ENCODE data around the gene RNASEH2C. TPM values are rescaled to one million over a fixed set of nuclear protein-coding genes. Genes with fewer than 3 reads are reported as not detected.
A peak's percentile ranks its signal among the peaks of the same experiment; 100 is the strongest.

RNASEH2C gene
- polyA plus RNA-seq, 1 donor (not counting 4 experiments of a cell fraction or from before 2014, with no cell fraction given) = 18.5 TPM

- no peak for DNase-seq (ENCODE audit: low read depth, low spot score)
- Histone ChIP-seq H3K79me2 (ENCODE audit: control insufficient read depth, insufficient read depth, low read length) (peaks cover 25% of the 10 kb centered on the region), H3K27me3 (ENCODE audit: control insufficient read depth, extremely low read depth, insufficient read depth, low read length) (no peaks in the 10 kb centered on the region), H3K27ac (ENCODE audit: control insufficient read depth, insufficient read depth, low read length) (peak overlapping the region; percentile 39), H3K36me3 (ENCODE audit: control insufficient read depth in 2 of 2, extremely low read depth in 1 of 2, insufficient read depth in 2 of 2, low read length in 2 of 2) (peaks cover 21 to 34% of the 10 kb centered on the region in 2 experiments), H3K9ac (ENCODE audit: control insufficient read depth, extremely low read depth, insufficient read depth, low read length) (peak overlapping the region; percentile 80), H3K9me1 (ENCODE audit: control insufficient read depth, extremely low read depth, insufficient read depth, low read length) (no peaks in the 10 kb centered on the region), H3K4me2 (ENCODE audit: control insufficient read depth, extremely low read depth, insufficient read depth, low read depth, low read length) (peak overlapping the region; percentile 96), H3K9me3 (ENCODE audit: control insufficient read depth, low read depth, low read length) (no peaks in the 10 kb centered on the region), H4K20me1 (ENCODE audit: control insufficient read depth, extremely low read depth, insufficient read depth, low read length) (peaks cover 4% of the 10 kb centered on the region), H3K4me1 (ENCODE audit: control insufficient read depth, extremely low read depth, insufficient read depth, low read length) (peaks cover 11% of the 10 kb centered on the region), H2AFZ (ENCODE audit: control insufficient read depth, low read length) (no peak overlapping the region), H3K4me3 (ENCODE audit: control insufficient read depth in 2 of 3, extremely low read depth in 1 of 3, insufficient read depth in 2 of 3, low read depth in 1 of 3, low read length in 3 of 3) (peak overlapping the region; percentile 67 to 84 (median 80))
- FAIRE-seq = no peak
- TF ChIP-seq CTCF (optimal IDR thresholded peaks at IDR 0.05 in 1 of 3, IDR thresholded peaks at IDR 0.05 in 1 of 3, conservative IDR thresholded peaks at IDR 0.05 in 1 of 3; ENCODE audit: extremely low read depth in 1 of 3, insufficient read depth in 2 of 3, low read length in 3 of 3) (no peak), EZH2 (IDR thresholded peaks at IDR 0.05; ENCODE audit: low read length) (no peak)
- dilution Hi-C loops (cut with MboI; ENCODE audit: extremely low pct_ligation_motif_present, low sequenced_read_pairs) = no loop called here
Observed at GRCh38 chr11:65719871-65720210, 757 bp downstream of the RNASEH2C start.

- DNase-seq (ENCODE audit: low read depth, low spot score) = no peak
- Histone ChIP-seq H2AFZ (ENCODE audit: control insufficient read depth, low read length) (no peak overlapping the region), H3K4me1 (ENCODE audit: control insufficient read depth, extremely low read depth, insufficient read depth, low read length) (peaks cover 11% of the 10 kb centered on the region), H3K4me3 (ENCODE audit: control insufficient read depth in 2 of 3, extremely low read depth in 1 of 3, insufficient read depth in 2 of 3, low read depth in 1 of 3, low read length in 3 of 3) (peak overlapping the region in 2 of 3 experiments; percentile 80 to 84), H4K20me1 (ENCODE audit: control insufficient read depth, extremely low read depth, insufficient read depth, low read length) (peaks cover 4% of the 10 kb centered on the region), H3K79me2 (ENCODE audit: control insufficient read depth, insufficient read depth, low read length) (peaks cover 26% of the 10 kb centered on the region), H3K27me3 (ENCODE audit: control insufficient read depth, extremely low read depth, insufficient read depth, low read length) (no peaks in the 10 kb centered on the region), H3K36me3 (ENCODE audit: control insufficient read depth in 2 of 2, extremely low read depth in 1 of 2, insufficient read depth in 2 of 2, low read length in 2 of 2) (peaks cover 28 to 39% of the 10 kb centered on the region in 2 experiments), H3K27ac (ENCODE audit: control insufficient read depth, insufficient read depth, low read length) (no peak overlapping the region), H3K9me3 (ENCODE audit: control insufficient read depth, low read depth, low read length) (no peaks in the 10 kb centered on the region), H3K9me1 (ENCODE audit: control insufficient read depth, extremely low read depth, insufficient read depth, low read length) (no peaks in the 10 kb centered on the region), H3K9ac (ENCODE audit: control insufficient read depth, extremely low read depth, insufficient read depth, low read length) (no peak overlapping the region), H3K4me2 (ENCODE audit: control insufficient read depth, extremely low read depth, insufficient read depth, low read depth, low read length) (peak overlapping the region; percentile 96)
- FAIRE-seq = no peak
- no peak for TF ChIP-seq EZH2 (IDR thresholded peaks at IDR 0.05; ENCODE audit: low read length)
- dilution Hi-C loops (cut with MboI; ENCODE audit: extremely low pct_ligation_motif_present, low sequenced_read_pairs) = no loop called here
Observed at GRCh38 chr11:65718964-65719492, 1.6 kb downstream of the RNASEH2C start.

- Histone ChIP-seq H3K9ac (ENCODE audit: control insufficient read depth, extremely low read depth, insufficient read depth, low read length) (no peak overlapping the region), H2AFZ (ENCODE audit: control insufficient read depth, low read length) (no peak overlapping the region), H3K9me3 (ENCODE audit: control insufficient read depth, low read depth, low read length) (no peaks in the 10 kb centered on the region), H3K4me1 (ENCODE audit: control insufficient read depth, extremely low read depth, insufficient read depth, low read length) (peaks cover 11% of the 10 kb centered on the region), H3K9me1 (ENCODE audit: control insufficient read depth, extremely low read depth, insufficient read depth, low read length) (no peaks in the 10 kb centered on the region), H3K4me2 (ENCODE audit: control insufficient read depth, extremely low read depth, insufficient read depth, low read depth, low read length) (no peak overlapping the region), H3K4me3 (ENCODE audit: control insufficient read depth in 2 of 3, extremely low read depth in 1 of 3, insufficient read depth in 2 of 3, low read depth in 1 of 3, low read length in 3 of 3) (no peak overlapping the region), H4K20me1 (ENCODE audit: control insufficient read depth, extremely low read depth, insufficient read depth, low read length) (peaks cover 4% of the 10 kb centered on the region), H3K27ac (ENCODE audit: control insufficient read depth, insufficient read depth, low read length) (no peak overlapping the region), H3K36me3 (ENCODE audit: control insufficient read depth in 2 of 2, extremely low read depth in 1 of 2, insufficient read depth in 2 of 2, low read length in 2 of 2) (peaks cover 32 to 42% of the 10 kb centered on the region in 2 experiments), H3K27me3 (ENCODE audit: control insufficient read depth, extremely low read depth, insufficient read depth, low read length) (no peaks in the 10 kb centered on the region), H3K79me2 (ENCODE audit: control insufficient read depth, insufficient read depth, low read length) (peaks cover 28% of the 10 kb centered on the region)
- TF ChIP-seq CTCF (optimal IDR thresholded peaks at IDR 0.05 in 1 of 3, IDR thresholded peaks at IDR 0.05 in 1 of 3, conservative IDR thresholded peaks at IDR 0.05 in 1 of 3; ENCODE audit: extremely low read depth in 1 of 3, insufficient read depth in 2 of 3, low read length in 3 of 3) (no peak), EZH2 (IDR thresholded peaks at IDR 0.05; ENCODE audit: low read length) (no peak)
- no peak for FAIRE-seq
- dilution Hi-C loops (cut with MboI; ENCODE audit: extremely low pct_ligation_motif_present, low sequenced_read_pairs) = no loop called here
- no peak for DNase-seq (ENCODE audit: low read depth, low spot score)
Observed at GRCh38 chr11:65718531-65718930, 2.1 kb downstream of the RNASEH2C start.

All from keratinocyte (primary cell).